BLaER1 (cell line): ENCODE results near the gene RAB7B.

Experiments used
- H3K27ac ChIP-seq: shearing (Covaris generic); formaldehyde crosslinking; 2 replicates; pipeline ENCODE4 v1.8.1; 2022
- H3K27me3 ChIP-seq: shearing (Covaris generic); formaldehyde crosslinking; 2 replicates; pipeline ENCODE4 v1.8.1; 2022
- H3K36me3 ChIP-seq: shearing (Covaris generic); formaldehyde crosslinking; 2 replicates; pipeline ENCODE4 v1.8.1; 2022
- H3K4me1 ChIP-seq: shearing (Covaris generic); formaldehyde crosslinking; 2 replicates; pipeline ENCODE4 v1.8.1; 2022
- H3K4me2 ChIP-seq: shearing (Covaris generic); formaldehyde crosslinking; 2 replicates; pipeline ENCODE4 v1.8.1; 2022
- H3K4me3 ChIP-seq: shearing (Covaris generic); formaldehyde crosslinking; 2 replicates; pipeline ENCODE4 v1.8.1; 2022
- H3K9ac ChIP-seq: shearing (Covaris generic); formaldehyde crosslinking; 2 replicates; pipeline ENCODE4 v1.8.1; 2022
- H3K9me3 ChIP-seq: shearing (Covaris generic); formaldehyde crosslinking; 2 replicates; pipeline ENCODE4 v1.8.1; 2022
- H4K20me1 ChIP-seq: shearing (Covaris generic); formaldehyde crosslinking; 2 replicates; pipeline ENCODE4 v1.8.1; 2022
- Cebpa-rat ChIP-seq: shearing (Covaris generic); IDR thresholded peaks from 2 replicates; pipeline ENCODE4 v1.8.1; 2022

RAB7B gene

DNA sequence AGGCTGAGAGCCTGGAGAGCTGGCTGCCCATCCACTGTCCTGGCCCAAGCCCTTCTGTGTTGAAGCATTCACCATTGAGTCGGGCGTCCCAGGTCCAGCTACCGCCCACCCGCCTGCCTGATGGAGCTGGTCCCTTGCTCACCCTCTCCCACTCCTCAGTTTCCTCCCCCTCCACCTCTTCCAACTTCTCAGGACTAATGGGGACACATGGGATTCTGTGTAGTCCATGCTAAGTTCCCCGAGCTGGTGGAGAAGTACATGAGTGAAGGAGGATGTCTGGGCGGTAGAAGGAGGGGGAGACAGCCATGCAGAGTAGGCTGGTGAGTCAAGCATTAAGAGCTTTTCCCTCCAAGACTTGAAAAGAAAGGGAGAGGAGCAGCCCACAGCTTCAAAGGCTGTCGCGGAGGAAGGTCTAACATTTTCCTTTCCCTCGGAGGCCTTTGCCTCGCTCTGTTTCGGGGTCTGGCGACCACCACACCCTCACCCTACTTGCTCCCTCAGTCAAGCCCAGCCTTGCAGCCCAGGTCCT is 60.5 kb downstream of the RAB7B start:
- peak overlapping the region; percentile 45 for H3K4me2 ChIP-seq
- H3K36me3 ChIP-seq = no peaks in the 10 kb centered on the region

DNA sequence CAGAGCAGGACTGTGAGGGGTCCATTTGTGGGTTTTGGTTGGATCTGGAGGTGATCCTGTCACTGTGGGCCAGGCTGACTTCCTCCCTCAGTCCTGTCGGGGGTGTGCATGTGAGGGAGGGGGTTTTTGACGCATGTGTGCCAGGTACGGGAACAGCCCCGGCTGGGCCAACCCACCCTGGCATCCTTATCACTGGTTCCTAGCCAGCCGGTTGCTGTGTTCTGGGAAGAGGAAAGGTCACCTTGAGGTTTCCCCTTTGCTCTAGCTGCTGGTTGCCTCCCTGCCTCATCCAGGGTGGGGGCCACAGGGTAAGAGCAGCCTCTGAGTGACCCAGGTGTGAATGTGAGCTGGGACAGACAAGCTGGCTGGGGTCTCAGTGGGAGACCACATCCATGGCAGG is 62.5 kb downstream of the RAB7B start:
- Histone ChIP-seq H3K4me1 (peaks cover 40% of the 10 kb centered on the region), H3K27me3 (no peaks in the 10 kb centered on the region), H3K27ac (no peak overlapping the region), H3K4me2 (no peak overlapping the region), H3K9ac (no peak overlapping the region), H4K20me1 (no peaks in the 10 kb centered on the region), H3K36me3 (no peaks in the 10 kb centered on the region), H3K9me3 (no peaks in the 10 kb centered on the region), H3K4me3 (no peak overlapping the region)
- no peak for TF ChIP-seq Cebpa-rat

More for the DNA sequence above, 60.5 kb downstream of the RAB7B start:
- Histone ChIP-seq H3K4me1 (peaks cover 40% of the 10 kb centered on the region), H3K27ac (no peak overlapping the region), H4K20me1 (no peaks in the 10 kb centered on the region), H3K9ac (no peak overlapping the region), H3K4me3 (no peak overlapping the region), H3K27me3 (no peaks in the 10 kb centered on the region), H3K9me3 (no peaks in the 10 kb centered on the region)
- TF ChIP-seq Cebpa-rat = no peak

DNA sequence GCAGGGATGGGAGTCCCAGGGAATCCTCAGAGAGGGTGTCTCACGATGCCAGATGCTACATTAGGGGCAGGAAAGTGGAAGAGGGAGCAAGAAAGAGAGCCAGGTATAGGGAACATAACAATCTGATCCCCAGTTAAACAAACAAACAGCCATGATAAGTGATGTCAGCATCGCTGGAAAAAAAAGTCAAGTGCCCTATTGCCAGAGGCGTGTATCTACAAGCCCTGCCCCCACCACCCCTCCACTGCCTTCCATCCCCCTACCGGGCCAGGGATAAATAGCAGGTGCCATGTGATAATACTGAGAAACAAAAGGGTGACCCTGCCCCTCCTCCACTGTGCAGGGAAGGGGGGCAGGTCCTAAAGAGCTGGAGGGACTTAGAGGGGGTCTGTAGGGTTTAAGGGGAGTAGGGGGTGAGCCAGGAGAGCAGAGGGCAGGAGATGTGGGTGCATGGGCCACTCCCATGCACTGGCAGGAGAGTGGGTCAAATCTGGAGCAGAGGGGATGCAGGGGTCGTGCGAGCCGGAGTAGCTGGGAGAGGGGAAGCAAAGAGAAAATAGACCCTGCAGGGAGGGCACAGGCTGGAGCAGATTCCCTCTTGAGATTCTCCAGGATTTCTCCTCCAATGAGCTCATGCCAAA is 63.4 kb downstream of the RAB7B start:
- Histone ChIP-seq H3K4me2 (no peak overlapping the region; the same call in 1 of the 2 replicates), H3K4me3 (no peak overlapping the region), H3K4me1 (peaks cover 40% of the 10 kb centered on the region), H4K20me1 (no peaks in the 10 kb centered on the region), H3K36me3 (no peaks in the 10 kb centered on the region), H3K27me3 (no peaks in the 10 kb centered on the region), H3K9ac (no peak overlapping the region), H3K27ac (no peak overlapping the region), H3K9me3 (no peaks in the 10 kb centered on the region)
- no peak for TF ChIP-seq Cebpa-rat

DNA sequence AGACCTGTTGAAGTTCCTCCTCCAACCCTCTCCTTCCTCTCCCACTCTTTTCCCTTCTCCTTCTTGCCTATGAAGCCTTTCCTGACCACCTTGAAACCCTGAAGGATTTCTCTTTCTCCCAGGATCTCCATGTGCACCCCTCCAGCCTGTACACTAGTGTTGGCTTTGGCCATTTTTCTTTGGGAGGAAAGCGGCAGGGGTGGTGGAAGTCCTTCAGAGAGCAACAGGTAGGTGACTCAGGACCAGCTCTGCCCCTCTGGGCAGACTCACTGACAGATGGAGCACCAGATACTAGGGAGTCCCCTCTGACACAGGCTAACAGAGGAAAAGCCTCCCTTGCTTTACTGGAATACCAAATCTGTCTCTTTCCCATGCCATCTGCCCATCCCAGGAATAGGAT is 64.5 kb downstream of the RAB7B start:
- Histone ChIP-seq H3K27ac (no peak overlapping the region), H4K20me1 (no peaks in the 10 kb centered on the region), H3K4me3 (no peak overlapping the region), H3K4me1 (peaks cover 40% of the 10 kb centered on the region), H3K36me3 (no peaks in the 10 kb centered on the region), H3K9ac (no peak overlapping the region), H3K4me2 (no peak overlapping the region), H3K9me3 (no peaks in the 10 kb centered on the region), H3K27me3 (no peaks in the 10 kb centered on the region)
- TF ChIP-seq Cebpa-rat = no peak

DNA sequence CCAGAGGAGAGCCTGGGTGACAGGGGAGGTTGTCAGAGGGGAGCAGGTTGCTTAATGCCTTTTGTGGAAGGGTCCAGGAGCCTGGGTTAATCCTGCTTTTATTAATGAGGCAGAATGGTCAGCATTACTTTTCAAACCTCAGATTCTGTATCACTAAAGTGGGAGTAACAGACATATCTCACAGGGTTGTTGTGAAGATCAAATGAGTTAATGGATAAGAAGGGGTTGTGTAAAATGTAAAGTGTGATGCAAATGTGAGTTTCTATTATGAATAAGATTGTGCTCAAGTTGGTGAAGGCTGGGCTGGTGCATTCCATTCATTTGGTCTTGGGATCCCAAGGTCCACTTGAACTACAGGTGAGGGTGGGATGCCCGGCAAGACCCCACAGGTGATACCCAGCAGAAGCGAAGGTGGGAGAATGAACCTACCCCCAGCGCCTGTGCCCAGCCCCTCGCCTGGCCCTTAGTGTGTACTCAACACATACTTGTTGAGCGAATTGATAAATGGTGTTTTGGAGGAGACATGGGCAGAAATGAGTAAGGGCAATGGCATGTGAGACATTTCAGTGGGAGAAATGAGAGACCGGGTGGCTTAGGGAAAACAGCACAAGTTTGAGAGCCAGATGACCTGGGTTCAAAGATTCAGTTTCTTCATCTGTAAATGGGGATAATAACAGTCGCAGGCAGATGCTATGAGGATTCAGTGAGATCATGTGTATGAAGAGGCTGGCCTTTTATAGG is 66.2 kb downstream of the RAB7B start:
- Histone ChIP-seq H3K9ac (no peak overlapping the region), H3K9me3 (no peaks in the 10 kb centered on the region), H3K36me3 (no peaks in the 10 kb centered on the region), H3K27ac (no peak overlapping the region), H3K4me3 (no peak overlapping the region), H4K20me1 (no peaks in the 10 kb centered on the region), H3K4me1 (peaks cover 26% of the 10 kb centered on the region), H3K27me3 (no peaks in the 10 kb centered on the region), H3K4me2 (no peak overlapping the region)
- TF ChIP-seq Cebpa-rat = no peak

DNA sequence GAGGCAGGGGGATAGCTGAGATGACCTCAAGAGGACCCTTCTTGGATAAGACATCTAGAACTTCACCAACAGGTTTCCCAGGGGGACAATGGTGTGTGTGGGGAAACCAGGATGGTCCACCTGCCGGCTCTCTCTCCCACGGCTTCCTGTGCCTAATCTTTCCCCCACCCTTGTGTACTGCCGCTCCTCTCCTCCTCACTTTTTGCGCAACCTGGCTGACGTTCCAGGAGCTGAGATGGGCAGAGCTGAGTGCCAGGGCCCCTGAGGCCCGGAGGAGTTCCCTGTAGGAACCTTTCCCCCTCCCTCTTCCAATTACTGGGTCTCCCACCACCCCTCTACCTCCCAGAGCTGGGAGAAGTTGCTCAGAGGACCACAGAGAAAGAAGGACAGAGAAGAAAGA is 66.9 kb downstream of the RAB7B start:
- Histone ChIP-seq H4K20me1 (no peaks in the 10 kb centered on the region), H3K9ac (no peak overlapping the region), H3K4me1 (peaks cover 26% of the 10 kb centered on the region), H3K36me3 (no peaks in the 10 kb centered on the region), H3K27ac (no peak overlapping the region), H3K27me3 (no peaks in the 10 kb centered on the region), H3K9me3 (no peaks in the 10 kb centered on the region), H3K4me3 (no peak overlapping the region), H3K4me2 (no peak overlapping the region)
- no peak for TF ChIP-seq Cebpa-rat

DNA sequence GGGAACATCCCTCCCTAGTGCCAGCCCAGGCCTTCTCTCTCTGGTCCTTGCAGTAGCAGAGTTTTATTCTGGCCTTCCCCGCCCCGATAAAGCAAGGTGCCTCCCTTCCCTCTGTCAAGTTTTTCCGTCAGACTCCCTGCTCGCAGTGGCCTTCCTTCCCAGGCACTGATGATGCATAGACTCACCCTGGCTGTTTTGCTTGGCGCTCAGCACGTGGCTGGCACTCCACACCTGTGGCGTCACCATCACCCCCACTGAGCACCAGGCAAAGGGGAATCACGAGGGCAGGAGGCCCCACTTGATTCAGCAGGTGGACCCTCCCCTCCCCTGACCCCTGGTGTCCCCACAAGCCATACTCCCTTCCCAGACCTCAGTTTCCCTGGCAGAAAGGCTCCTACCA is 67.3 kb downstream of the RAB7B start:
- Histone ChIP-seq H3K27ac (no peak overlapping the region), H3K36me3 (no peaks in the 10 kb centered on the region), H4K20me1 (no peaks in the 10 kb centered on the region), H3K9me3 (no peaks in the 10 kb centered on the region), H3K4me1 (peaks cover 22% of the 10 kb centered on the region), H3K4me2 (no peak overlapping the region), H3K4me3 (no peak overlapping the region), H3K27me3 (no peaks in the 10 kb centered on the region), H3K9ac (no peak overlapping the region)
- TF ChIP-seq Cebpa-rat = no peak

DNA sequence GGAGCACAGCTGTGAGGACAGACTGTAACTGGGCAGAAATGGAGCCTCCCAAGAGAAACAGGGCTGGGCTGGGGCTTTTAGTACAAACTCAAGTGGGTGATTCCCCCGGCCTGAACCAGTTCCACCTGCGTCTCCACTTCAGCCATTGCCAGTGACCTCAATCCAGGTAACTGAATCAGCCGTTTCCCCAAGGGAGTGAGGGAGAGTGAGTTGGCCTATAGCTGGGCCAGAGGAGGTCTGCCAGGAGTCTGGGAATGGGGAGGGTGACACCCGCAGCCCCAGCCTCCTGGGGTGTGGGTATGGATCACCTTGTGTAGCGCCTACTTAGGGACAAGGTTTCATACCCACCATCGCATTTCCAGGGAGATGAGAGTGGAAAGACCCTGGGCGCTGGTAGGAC is 68.4 kb downstream of the RAB7B start:
- H3K4me2 ChIP-seq = no peak overlapping the region

DNA sequence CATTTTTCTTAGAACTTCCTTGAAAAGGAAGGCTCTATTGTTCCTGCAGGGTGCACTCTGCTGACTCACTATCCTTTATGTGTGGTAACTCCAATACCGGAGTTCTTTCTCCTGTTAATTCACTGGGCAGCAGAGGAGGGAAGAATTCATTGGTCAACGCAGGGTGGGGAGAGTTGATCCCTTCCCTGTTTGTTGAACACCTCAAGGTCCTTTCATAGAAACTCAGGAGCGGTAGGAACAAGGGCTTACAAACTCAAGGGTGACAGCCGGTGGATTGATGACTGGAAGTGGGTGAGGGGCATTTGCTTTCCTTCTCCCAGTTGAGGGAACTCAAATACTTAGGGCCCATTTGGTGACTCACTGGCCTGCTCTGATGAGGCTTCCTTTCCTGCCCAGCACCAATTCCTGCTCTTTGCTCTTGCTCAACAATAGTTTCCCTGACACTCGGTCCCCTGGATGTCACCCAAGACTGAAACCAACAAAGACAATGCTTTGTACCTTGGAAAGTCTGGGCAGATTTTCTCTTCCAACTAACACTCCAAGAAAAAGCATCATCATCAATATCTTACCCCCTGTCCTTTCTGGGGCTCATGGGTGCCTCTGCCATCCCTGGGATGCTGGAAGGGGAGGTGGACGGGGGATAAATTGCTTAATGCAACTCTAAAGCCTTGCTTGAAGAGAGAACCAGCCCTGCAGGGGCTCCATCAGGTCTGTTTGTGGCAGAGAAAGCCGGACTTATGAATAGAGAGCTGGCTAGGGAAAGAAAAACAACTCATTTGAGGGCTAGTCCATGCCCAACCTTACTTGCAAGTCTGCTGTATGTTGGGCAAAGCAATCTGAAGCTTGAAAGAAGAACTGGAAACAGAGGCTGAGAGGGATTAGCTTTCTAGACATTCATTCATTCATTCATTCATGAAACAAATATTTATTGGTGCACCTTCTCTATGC is 69.2 kb downstream of the RAB7B start:
- Histone ChIP-seq H3K4me1 (peaks cover 11% of the 10 kb centered on the region), H3K9ac (no peak overlapping the region), H4K20me1 (no peaks in the 10 kb centered on the region), H3K9me3 (no peaks in the 10 kb centered on the region), H3K4me3 (no peak overlapping the region), H3K4me2 (no peak overlapping the region), H3K27me3 (no peaks in the 10 kb centered on the region), H3K36me3 (no peaks in the 10 kb centered on the region), H3K27ac (no peak overlapping the region)
- no peak for TF ChIP-seq Cebpa-rat

More for the DNA sequence above, 68.4 kb downstream of the RAB7B start:
- Histone ChIP-seq H3K4me1 (peaks cover 12% of the 10 kb centered on the region), H3K27me3 (no peaks in the 10 kb centered on the region), H4K20me1 (no peaks in the 10 kb centered on the region), H3K27ac (no peak overlapping the region), H3K36me3 (no peaks in the 10 kb centered on the region), H3K9me3 (no peaks in the 10 kb centered on the region), H3K4me3 (no peak overlapping the region), H3K9ac (no peak overlapping the region)
- TF ChIP-seq Cebpa-rat = no peak
